Natural killer cell treated with Interleukin-12 subunit alpha and Interleukin-12 subunit beta and Interleukin-15 and Interleukin-18, amount 100 ng/mL, for 72 hours (primary cell): ENCODE measurements around the gene PODXL2. TPM values are rescaled to one million over a fixed set of nuclear protein-coding genes. Genes with fewer than 3 reads are reported as not detected.
A peak's percentile ranks its signal among the peaks of the same experiment; 100 is the strongest.
"Not testable (repeated sequence)": the region's sequence is repeated elsewhere in the genome, so short reads cannot be mapped to it uniquely, and the experiment has no call there.

Experiments
- ATAC-seq, 2 donors: fragments of 150-1000 bp; cut with Tn5 transposase in 1 of 2; sonication (Bioruptor Pico), chemical (Tn5 transposase) in 1 of 2; 2 replicates each; pipeline ENCODE4 v1.10.0; 2021
- DNase-seq: peaks from one replicate; pipeline ENCODE4 v3.0.0; 2022; ENCODE audit warnings: low spot score
- H3K27ac Mint-ChIP-seq, 2 donors: 1 replicate in 1 of 2; 2 replicates in 1 of 2; pipeline ENCODE4 v1.8.0; 2022; ENCODE audit warnings: mixed read lengths in 2 of 2, mild to moderate bottlenecking in 1 of 2, moderate library complexity in 1 of 2
- H3K27me3 Mint-ChIP-seq, 2 donors: 1 replicate in 1 of 2; 2 replicates in 1 of 2; pipeline ENCODE4 v1.8.0; 2022; ENCODE audit warnings: mixed read lengths in 2 of 2
- H3K36me3 Mint-ChIP-seq: one replicate; pipeline ENCODE4 v1.8.0; 2022; ENCODE audit warnings: mixed read lengths
- H3K4me1 Mint-ChIP-seq, 2 donors: 1 replicate in 1 of 2; 2 replicates in 1 of 2; pipeline ENCODE4 v1.8.0; 2022; ENCODE audit warnings: low read depth in 2 of 2, mixed read lengths in 2 of 2, mild to moderate bottlenecking in 1 of 2
- H3K4me3 Mint-ChIP-seq: one replicate; pipeline ENCODE4 v1.8.0; 2022; ENCODE audit warnings: mixed read lengths
- H3K9me3 Mint-ChIP-seq: 2 replicates; pipeline ENCODE4 v1.8.0; 2022; ENCODE audit warnings: mixed read lengths
- total RNA-seq, 2 donors: library from RNA; stranded (reverse); gene quantifications; one replicate each; pipeline ENCODE4 v1.2.3, GENCODE V29; 2022

PODXL2 gene
- total RNA-seq, 2 donors from 2014 or later = 3.1 to 3.4 TPM

GRCh38 chr3:127597020-127597771 is 31.8 kb upstream of the PODXL2 start:
- no peaks in the 10 kb centered on the region for H3K9me3 Mint-ChIP-seq

DNA sequence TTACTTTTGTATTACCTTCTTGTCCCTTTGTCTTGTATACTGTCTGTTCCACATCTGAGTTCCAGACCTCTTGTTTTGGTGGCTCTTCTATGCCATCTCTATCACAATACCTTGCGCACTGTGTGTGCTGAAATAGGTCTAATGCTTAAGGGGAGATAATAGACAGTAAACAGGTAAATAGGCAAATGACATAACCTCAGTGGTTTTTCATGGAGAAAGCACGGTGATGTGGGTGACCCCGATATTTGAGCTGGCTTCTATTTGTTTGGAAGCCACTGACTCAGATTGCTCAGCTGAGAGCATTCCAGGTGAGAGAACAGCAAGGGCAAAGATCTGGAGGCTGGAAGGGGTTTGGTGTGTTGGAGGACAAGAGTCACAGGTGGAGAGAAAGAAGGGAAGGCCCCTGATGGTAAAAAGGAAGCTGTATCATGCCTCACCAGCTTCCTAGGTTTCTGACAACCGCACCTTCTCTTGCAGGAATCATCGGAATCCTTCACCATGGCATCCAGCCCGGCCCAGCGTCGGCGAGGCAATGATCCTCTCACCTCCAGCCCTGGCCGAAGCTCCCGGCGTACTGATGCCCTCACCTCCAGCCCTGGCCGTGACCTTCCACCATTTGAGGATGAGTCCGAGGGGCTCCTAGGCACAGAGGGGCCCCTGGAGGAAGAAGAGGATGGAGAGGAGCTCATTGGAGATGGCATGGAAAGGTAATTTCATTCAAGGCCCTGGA is 30.0 kb upstream of the PODXL2 start:
- ATAC-seq (no peak), DNase-seq (no peak)
- H3K27ac Mint-ChIP-seq = peak overlapping the region; percentile 88 to 91
- peaks cover 17% of the 10 kb centered on the region for H3K36me3 Mint-ChIP-seq
- peak overlapping the region; percentile 95 for H3K4me3 Mint-ChIP-seq
- H3K9me3 Mint-ChIP-seq = no peaks in the 10 kb centered on the region
- no peaks in the 10 kb centered on the region for H3K27me3 Mint-ChIP-seq
- peaks cover 25 to 30% of the 10 kb centered on the region in 2 donors for H3K4me1 Mint-ChIP-seq

More at GRCh38 chr3:127597020-127597771, 31.8 kb upstream of the PODXL2 start:
- no peak for DNase-seq
- Mint-ChIP-seq H3K4me1 (peaks cover 19 to 25% of the 10 kb centered on the region in 2 donors), H3K36me3 (peaks cover 12% of the 10 kb centered on the region), H3K4me3 (peak overlapping the region; percentile 95), H3K27me3 (no peaks in the 10 kb centered on the region), H3K27ac (peak overlapping the region; percentile 88 to 91)
- no peak for ATAC-seq

GRCh38 chr3:127600749-127601456 is 28.1 kb upstream of the PODXL2 start:
- no peak for ATAC-seq
- H3K27me3 Mint-ChIP-seq = no peaks in the 10 kb centered on the region
- peak overlapping the region; percentile 95 for H3K4me3 Mint-ChIP-seq
- H3K4me1 Mint-ChIP-seq = peaks cover 27 to 30% of the 10 kb centered on the region in 2 donors
- no peak for DNase-seq
- H3K27ac Mint-ChIP-seq = no peak overlapping the region
- peaks cover 21% of the 10 kb centered on the region for H3K36me3 Mint-ChIP-seq
- H3K9me3 Mint-ChIP-seq = no peaks in the 10 kb centered on the region

DNA sequence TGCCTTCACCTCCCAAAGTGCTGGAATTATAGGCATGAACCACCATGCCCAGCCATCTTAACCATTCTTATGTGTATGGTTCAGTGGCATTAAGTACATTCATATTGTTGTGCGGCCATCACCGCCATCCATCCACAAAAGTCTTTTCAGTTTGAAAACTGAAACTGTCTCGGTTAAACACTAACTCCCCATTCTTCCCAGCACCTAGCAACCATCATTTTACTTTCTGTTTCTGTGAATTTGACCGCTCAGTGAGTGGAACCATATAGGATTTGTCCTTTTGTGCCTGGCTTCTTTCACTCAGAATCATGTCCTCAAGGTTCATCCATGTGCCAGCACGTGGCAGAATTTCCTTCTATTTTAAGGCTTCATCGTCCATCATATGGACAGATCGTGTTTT is 24.9 kb upstream of the PODXL2 start:
- H3K9me3 Mint-ChIP-seq = no peaks in the 10 kb centered on the region
- H3K27me3 Mint-ChIP-seq = no peaks in the 10 kb centered on the region
- ATAC-seq (no peak), DNase-seq (no peak)
- no peak overlapping the region for H3K4me3 Mint-ChIP-seq
- H3K27ac Mint-ChIP-seq = no peak overlapping the region
- H3K4me1 Mint-ChIP-seq = peaks cover 17 to 18% of the 10 kb centered on the region in 2 donors
- H3K36me3 Mint-ChIP-seq = peaks cover 30% of the 10 kb centered on the region

DNA sequence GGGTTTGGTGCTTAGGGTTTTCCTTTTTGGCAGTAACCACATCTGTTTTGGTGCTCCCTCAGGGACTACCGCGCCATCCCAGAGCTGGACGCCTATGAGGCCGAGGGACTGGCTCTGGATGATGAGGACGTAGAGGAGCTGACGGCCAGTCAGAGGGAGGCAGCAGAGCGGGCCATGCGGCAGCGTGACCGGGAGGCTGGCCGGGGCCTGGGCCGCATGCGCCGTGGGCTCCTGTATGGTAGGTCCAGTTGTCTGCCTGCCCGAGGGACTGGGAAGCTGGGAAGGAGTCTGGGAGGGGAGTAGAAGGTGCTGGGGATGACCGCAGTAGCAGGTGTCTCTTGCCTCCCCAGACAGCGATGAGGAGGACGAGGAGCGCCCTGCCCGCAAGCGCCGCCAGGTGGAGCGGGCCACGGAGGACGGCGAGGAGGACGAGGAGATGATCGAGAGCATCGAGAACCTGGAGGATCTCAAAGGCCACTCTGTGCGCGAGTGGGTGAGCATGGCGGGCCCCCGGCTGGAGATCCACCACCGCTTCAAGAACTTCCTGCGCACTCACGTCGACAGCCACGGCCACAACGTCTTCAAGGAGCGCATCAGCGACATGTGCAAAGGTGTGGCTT is 24.3 kb upstream of the PODXL2 start:
- Mint-ChIP-seq H3K9me3 (no peaks in the 10 kb centered on the region), H3K27ac (no peak overlapping the region), H3K4me1 (peaks cover 11 to 15% of the 10 kb centered on the region in 2 donors), H3K27me3 (no peaks in the 10 kb centered on the region), H3K36me3 (peaks cover 31% of the 10 kb centered on the region), H3K4me3 (no peak overlapping the region)
- ATAC-seq = no peak
- no peak for DNase-seq

DNA sequence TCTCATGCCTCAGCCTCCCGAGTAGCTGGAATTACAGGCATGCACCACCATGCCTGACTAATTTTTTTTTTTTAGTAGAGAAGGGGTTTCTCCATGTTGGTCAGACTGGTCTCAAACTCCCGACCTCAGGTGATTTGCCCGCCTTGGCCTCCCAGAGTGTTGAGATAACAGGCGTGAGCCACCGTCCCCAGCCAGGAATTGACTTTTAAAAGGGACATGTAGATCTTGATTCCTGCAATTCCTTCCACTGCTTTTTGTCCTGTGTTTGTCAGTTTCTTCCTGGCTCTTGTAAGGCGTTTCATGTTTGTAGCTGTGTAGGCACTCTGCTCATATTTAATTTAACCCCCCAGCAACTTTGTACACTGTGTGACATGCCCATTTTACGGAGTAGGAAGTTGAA is 23.4 kb upstream of the PODXL2 start:
- H3K27me3 Mint-ChIP-seq, ATAC-seq, H3K27ac Mint-ChIP-seq, H3K9me3 Mint-ChIP-seq, DNase-seq, H3K4me3 Mint-ChIP-seq: not testable (repeated sequence)
- peaks cover 10 to 15% of the 10 kb centered on the region in 2 donors for H3K4me1 Mint-ChIP-seq
- peaks cover 34% of the 10 kb centered on the region for H3K36me3 Mint-ChIP-seq

DNA sequence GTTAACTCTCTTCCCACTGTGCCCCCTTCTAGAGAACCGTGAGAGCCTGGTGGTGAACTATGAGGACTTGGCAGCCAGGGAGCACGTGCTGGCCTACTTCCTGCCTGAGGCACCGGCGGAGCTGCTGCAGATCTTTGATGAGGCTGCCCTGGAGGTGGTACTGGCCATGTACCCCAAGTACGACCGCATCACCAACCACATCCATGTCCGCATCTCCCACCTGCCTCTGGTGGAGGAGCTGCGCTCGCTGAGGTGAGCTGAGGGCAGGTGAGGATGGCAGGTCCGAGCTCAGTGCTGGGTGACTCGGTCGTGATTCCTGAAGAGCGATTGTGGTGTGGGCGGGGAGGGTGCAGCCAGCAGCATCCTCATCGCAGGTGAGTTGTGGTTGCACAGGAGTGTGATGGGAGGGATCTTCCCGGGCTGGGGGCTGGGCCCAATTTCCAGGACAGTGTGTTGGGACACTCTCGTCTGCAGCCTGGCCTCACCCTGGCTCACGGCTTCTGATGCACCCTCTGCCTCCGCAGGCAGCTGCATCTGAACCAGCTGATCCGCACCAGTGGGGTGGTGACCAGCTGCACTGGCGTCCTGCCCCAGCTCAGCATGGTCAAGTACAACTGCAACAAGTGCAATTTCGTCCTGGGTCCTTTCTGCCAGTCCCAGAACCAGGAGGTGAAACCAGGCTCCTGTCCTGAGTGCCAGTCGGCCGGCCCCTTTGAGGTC is 22.7 kb upstream of the PODXL2 start:
- Mint-ChIP-seq H3K4me1 (peaks cover 10 to 15% of the 10 kb centered on the region in 2 donors), H3K27me3 (no peaks in the 10 kb centered on the region), H3K36me3 (peaks cover 36% of the 10 kb centered on the region), H3K9me3 (no peaks in the 10 kb centered on the region), H3K27ac (no peak overlapping the region), H3K4me3 (no peak overlapping the region)
- ATAC-seq = peak in 1 of 2 donors; percentile 11
- DNase-seq = no peak

GRCh38 chr3:127606981-127607595 is 21.9 kb upstream of the PODXL2 start:
- peaks cover 33% of the 10 kb centered on the region for H3K36me3 Mint-ChIP-seq
- H3K4me3 Mint-ChIP-seq = no peak overlapping the region
- DNase-seq (no peak), ATAC-seq (no peak)
- H3K27ac Mint-ChIP-seq = no peak overlapping the region
- H3K4me1 Mint-ChIP-seq = peaks cover 6 to 15% of the 10 kb centered on the region in 2 donors
- H3K27me3 Mint-ChIP-seq = no peaks in the 10 kb centered on the region
- H3K9me3 Mint-ChIP-seq = no peaks in the 10 kb centered on the region

- DNase-seq (no peak), ATAC-seq (no peak)
- H3K27me3 Mint-ChIP-seq = no peaks in the 10 kb centered on the region
- peaks cover 0 to 9% of the 10 kb centered on the region in 2 donors for H3K4me1 Mint-ChIP-seq
- peaks cover 33% of the 10 kb centered on the region for H3K36me3 Mint-ChIP-seq
- H3K4me3 Mint-ChIP-seq = no peak overlapping the region
- no peak overlapping the region for H3K27ac Mint-ChIP-seq
- H3K9me3 Mint-ChIP-seq = no peaks in the 10 kb centered on the region
Observed at GRCh38 chr3:127607675-127608361, 21.2 kb upstream of the PODXL2 start.

DNA sequence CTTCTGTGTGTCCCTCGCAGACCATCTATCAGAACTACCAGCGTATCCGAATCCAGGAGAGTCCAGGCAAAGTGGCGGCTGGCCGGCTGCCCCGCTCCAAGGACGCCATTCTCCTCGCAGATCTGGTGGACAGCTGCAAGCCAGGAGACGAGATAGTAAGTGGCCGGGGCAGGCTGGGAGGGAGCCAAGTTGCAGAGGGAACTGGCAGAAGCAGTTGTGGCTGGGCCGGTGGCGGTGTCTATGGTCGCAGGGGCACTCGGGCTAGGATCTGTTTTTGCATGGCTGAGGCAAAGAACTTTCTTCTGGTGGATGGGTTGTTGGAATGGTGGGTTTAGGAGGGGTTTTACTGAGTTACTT is 20.6 kb upstream of the PODXL2 start:
- no peak overlapping the region for H3K27ac Mint-ChIP-seq
- H3K9me3 Mint-ChIP-seq = no peaks in the 10 kb centered on the region
- ATAC-seq (no peak), DNase-seq (no peak)
- H3K4me1 Mint-ChIP-seq = peaks cover 0 to 13% of the 10 kb centered on the region in 2 donors
- no peaks in the 10 kb centered on the region for H3K27me3 Mint-ChIP-seq
- no peak overlapping the region for H3K4me3 Mint-ChIP-seq
- peaks cover 33% of the 10 kb centered on the region for H3K36me3 Mint-ChIP-seq

DNA sequence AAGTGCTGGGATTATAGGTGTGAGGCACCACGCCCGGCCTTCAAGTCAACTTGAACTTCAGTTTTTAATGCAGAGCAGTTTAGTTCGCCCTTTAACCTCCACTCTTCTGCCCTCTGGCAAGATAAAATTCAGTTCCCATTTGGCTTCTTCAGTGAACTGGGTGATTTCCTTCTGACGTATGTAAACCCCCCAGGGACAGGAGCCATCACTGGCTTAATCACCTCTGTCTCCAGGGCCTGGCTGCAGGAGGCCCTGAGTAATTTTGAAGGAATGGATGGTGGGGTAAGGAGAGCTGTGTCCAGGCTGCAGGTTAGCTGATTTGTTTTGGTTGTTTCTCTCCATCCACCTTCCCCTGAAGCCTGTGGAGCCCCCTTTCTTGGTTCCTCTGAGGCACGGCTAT is 18.9 kb upstream of the PODXL2 start:
- ATAC-seq (no peak), DNase-seq (no peak)
- Mint-ChIP-seq H3K4me1 (peaks cover under 1 to 9% of the 10 kb centered on the region in 2 donors), H3K36me3 (peaks cover 33% of the 10 kb centered on the region), H3K27ac (no peak overlapping the region), H3K4me3 (no peak overlapping the region), H3K9me3 (no peaks in the 10 kb centered on the region), H3K27me3 (no peaks in the 10 kb centered on the region)

DNA sequence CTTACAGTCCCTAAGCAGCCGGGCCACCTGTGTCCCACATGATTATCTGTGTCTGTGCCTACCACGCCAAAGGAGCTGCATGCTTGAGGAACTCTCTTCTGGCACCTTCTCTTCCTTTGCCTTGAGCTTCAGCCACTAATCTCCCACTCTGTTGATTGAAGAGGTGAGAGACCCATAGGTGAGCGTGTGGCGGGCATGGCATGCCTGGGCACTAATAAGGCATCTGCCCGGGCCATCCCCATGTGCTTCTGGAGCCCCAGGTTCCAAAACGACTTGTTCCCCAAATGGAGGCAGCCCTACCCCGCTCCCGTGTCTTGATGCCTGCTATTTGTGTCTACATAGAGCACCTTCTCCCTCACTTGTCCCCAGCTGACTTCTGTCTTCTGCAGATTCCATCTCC is 17.7 kb upstream of the PODXL2 start:
- DNase-seq (no peak), ATAC-seq (no peak)
- H3K27me3 Mint-ChIP-seq = no peaks in the 10 kb centered on the region
- H3K4me1 Mint-ChIP-seq = peaks cover 7 to 9% of the 10 kb centered on the region in 2 donors
- H3K4me3 Mint-ChIP-seq = no peak overlapping the region
- H3K9me3 Mint-ChIP-seq = no peaks in the 10 kb centered on the region
- H3K36me3 Mint-ChIP-seq = peaks cover 34% of the 10 kb centered on the region
- no peak overlapping the region for H3K27ac Mint-ChIP-seq
